Measurements from ENCODE around the gene ASGR1. TPM values are rescaled to one million over a fixed set of nuclear protein-coding genes. Genes with fewer than 3 reads are reported as not detected.
A peak's percentile ranks its signal among the peaks of the same experiment; 100 is the strongest.

ASGR1 gene
- total and polyA plus RNA-seq, 3 donors from 2014 or later: 11.5 to 21.3 (median 19.1) TPM

DNA sequence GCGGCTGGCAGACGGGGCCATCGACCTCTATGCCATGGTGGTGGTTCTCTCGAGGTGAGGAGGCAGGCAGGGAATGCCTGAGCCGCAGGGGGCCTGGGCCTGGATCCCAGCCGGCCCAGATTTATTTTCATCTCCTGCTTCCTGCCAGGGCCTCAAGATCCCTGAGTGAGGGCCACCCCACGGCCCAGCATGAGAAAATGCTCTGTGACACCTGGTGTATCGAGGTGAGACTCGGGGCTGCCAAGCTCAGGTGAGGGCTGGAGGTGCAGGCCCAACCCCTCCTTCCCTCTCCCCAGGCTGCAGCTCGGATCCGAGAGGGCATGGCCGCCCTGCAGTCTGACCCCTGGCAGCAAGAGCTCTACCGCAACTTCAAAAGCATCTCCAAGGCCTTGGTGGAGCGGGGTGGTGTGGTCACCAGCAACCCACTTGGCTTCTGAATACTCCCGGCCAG, 45.5 kb upstream of the ASGR1 start:
- no peak for DNase-seq
- intact Hi-C loops (cut with DNase I; ENCODE audit: low total_unique reads): no loop called here
- no peaks in the 10 kb centered on the region for H3K36me3 ChIP-seq (ENCODE audit: low read depth, missing control alignments)
- peaks cover 9% of the 10 kb centered on the region for H3K4me1 ChIP-seq
- no peak overlapping the region for H3K27ac ChIP-seq
- H3K9me3 ChIP-seq: no peaks in the 10 kb centered on the region
- H3K4me3 ChIP-seq: no peak overlapping the region
- TF ChIP-seq POLR2A (IDR thresholded peaks at IDR 0.05): no peak
- TF ChIP-seq, protein P1, sequence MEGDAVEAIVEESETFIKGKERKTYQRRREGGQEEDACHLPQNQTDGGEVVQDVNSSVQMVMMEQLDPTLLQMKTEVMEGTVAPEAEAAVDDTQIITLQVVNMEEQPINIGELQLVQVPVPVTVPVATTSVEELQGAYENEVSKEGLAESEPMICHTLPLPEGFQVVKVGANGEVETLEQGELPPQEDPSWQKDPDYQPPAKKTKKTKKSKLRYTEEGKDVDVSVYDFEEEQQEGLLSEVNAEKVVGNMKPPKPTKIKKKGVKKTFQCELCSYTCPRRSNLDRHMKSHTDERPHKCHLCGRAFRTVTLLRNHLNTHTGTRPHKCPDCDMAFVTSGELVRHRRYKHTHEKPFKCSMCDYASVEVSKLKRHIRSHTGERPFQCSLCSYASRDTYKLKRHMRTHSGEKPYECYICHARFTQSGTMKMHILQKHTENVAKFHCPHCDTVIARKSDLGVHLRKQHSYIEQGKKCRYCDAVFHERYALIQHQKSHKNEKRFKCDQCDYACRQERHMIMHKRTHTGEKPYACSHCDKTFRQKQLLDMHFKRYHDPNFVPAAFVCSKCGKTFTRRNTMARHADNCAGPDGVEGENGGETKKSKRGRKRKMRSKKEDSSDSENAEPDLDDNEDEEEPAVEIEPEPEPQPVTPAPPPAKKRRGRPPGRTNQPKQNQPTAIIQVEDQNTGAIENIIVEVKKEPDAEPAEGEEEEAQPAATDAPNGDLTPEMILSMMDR (IDR thresholded peaks at IDR 0.05): no peak
- no peaks in the 10 kb centered on the region for H3K27me3 ChIP-seq
- WGBS, 2 donors: 71 to 84% methylated on average over 12 to 15 of the region's 15 CpGs

DNA sequence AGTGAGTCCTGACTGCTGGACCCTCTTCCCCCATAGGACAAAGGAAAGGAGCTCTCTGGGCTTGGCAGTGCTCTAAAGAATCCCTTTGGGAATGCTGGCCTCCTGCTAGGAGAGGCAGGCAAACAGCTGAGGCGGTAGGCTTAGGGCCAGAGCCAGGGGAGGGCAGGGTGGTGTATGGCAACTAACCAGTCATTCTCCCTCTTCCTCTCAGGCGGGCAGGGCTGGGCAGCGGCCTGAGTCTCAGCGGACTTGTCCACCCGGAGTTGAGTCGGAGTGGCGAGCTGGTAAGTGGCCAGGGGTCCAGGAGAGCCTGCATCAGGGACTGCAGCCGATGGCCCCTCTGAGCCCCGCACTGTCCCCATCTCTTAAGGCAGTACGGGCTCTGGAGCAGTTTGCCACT, 44.9 kb upstream of the ASGR1 start:
- Histone ChIP-seq H3K4me1 (peaks cover 13% of the 10 kb centered on the region), H3K4me3 (no peak overlapping the region), H3K36me3 (ENCODE audit: low read depth, missing control alignments) (no peaks in the 10 kb centered on the region), H3K27me3 (no peaks in the 10 kb centered on the region), H3K27ac (no peak overlapping the region), H3K9me3 (no peaks in the 10 kb centered on the region)
- intact Hi-C loops (cut with DNase I; ENCODE audit: low total_unique reads): no loop called here
- 68 to 75% methylated on average over 2 to 10 of the region's 10 CpGs for WGBS, 2 donors
- TF ChIP-seq, protein P1 (IDR thresholded peaks at IDR 0.05): no peak
- no peak for TF ChIP-seq POLR2A (IDR thresholded peaks at IDR 0.05)
- DNase-seq: no peak

DNA sequence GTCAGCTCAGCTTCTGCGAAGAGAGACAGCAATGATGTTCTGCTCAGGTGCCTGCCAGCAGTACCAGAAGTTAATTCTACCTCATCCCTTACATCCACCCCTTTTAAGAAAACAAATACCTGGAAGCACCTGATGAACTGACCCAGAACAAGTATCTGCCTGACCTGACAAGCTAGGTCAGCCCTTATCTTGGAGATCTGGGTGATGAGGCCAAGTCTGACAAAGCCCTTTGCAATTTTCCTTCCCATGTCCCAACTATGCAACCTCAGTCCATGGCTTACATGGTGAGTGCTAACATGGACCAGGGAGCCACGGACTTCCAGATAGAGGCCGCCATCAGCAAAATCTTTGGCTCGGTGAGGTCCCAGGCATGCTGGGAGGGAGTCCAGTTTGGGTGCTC, 44.2 kb upstream of the ASGR1 start:
- intact Hi-C loops (cut with DNase I; ENCODE audit: low total_unique reads): no loop called here
- no peak for TF ChIP-seq POLR2A (IDR thresholded peaks at IDR 0.05)
- TF ChIP-seq, protein P1 (IDR thresholded peaks at IDR 0.05): no peak
- peaks cover 17% of the 10 kb centered on the region for H3K4me1 ChIP-seq
- no peaks in the 10 kb centered on the region for H3K27me3 ChIP-seq
- WGBS, 2 donors: 83 to 100% methylated on average over 3 to 4 of the region's 4 CpGs
- H3K36me3 ChIP-seq (ENCODE audit: low read depth, missing control alignments): no peaks in the 10 kb centered on the region
- DNase-seq: no peak
- no peak overlapping the region for H3K27ac ChIP-seq
- no peaks in the 10 kb centered on the region for H3K9me3 ChIP-seq
- no peak overlapping the region for H3K4me3 ChIP-seq

DNA sequence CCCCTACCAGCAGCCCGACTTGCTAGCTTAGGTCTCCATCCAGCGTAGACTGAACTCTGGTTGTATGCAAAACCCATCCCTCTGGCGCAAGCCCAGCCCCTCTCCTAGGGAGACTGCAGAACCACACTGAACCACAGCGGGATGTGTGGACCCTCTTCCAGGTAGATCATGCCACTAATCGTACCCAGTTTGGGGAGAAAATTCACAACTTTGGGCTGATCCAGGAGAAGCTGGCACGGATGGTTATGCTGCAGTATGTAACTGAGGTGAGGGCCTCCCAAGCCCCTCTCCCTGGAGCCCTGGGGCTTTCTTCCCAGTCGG, 43.8 kb upstream of the ASGR1 start:
- Histone ChIP-seq H3K4me1 (peaks cover 17% of the 10 kb centered on the region), H3K36me3 (ENCODE audit: low read depth, missing control alignments) (no peaks in the 10 kb centered on the region)
- DNase-seq: no peak

More for the DNA sequence above, 43.8 kb upstream of the ASGR1 start:
- TF ChIP-seq, protein P1 (IDR thresholded peaks at IDR 0.05): peak in 1 of 3 experiments; percentile 3
- TF ChIP-seq POLR2A (IDR thresholded peaks at IDR 0.05): no peak
- H3K27ac ChIP-seq: no peak overlapping the region
- no peak overlapping the region for H3K4me3 ChIP-seq
- H3K9me3 ChIP-seq: no peaks in the 10 kb centered on the region
- intact Hi-C loops (cut with DNase I; ENCODE audit: low total_unique reads): no loop called here
- WGBS, 2 donors: 78 to 79% methylated on average over 4 to 7 of the region's 7 CpGs
- H3K27me3 ChIP-seq: no peaks in the 10 kb centered on the region

Data from testis (tissue), 3 donors.